ENCODE measurements around the gene GPR141.

The GPR141 gene

GRCh38 chr7:37784015-37784414 lies 100.4 kb downstream of the GPR141 start:
- no peak for DNase-seq (ENCODE audit: low read depth)

- DNase-seq (ENCODE audit: low read depth): no peak
These were observed 103.4 kb downstream of the GPR141 start for GRCh38 chr7:37786741-37787569.

Measured in stimulated activated CD8-positive, alpha-beta memory T cell treated with anti-CD3 and anti-CD28 coated beads, Interleukin-4, amount 100 ng/mL, for 24 hours (primary cell).